A673 (cell line): ENCODE measurements around the gene SLC44A3. TPM values are rescaled to one million over a fixed set of nuclear protein-coding genes. Genes with fewer than 3 reads are reported as not detected.

ENCODE experiments used
- BruUV-seq: library from RNA; stranded (reverse); fragments of 400-500 nt; replicated peaks from 2 replicates; lab custom pipeline; 2021; lab: Mats Ljungman, UMichigan
- CTCF ChIA-PET: fragments of 300-600 bp; sonication (Branson Sonifier 250); formaldehyde crosslinking; loops from one replicate; lab custom pipeline; 2022; ENCODE audit warnings: antibody characterized with exemption; lab: Charles Lee
- POLR2A ChIA-PET: fragments of 300-600 bp; sonication (Branson Sonifier 250); formaldehyde crosslinking; loops from one replicate; lab custom pipeline; 2022; ENCODE audit warnings: antibody characterized with exemption; ENCODE audit not compliant: low non-redundant PET; lab: Charles Lee
- DNase-seq: peaks from one replicate; pipeline ENCODE4 v3.0.0-alpha.2; 2015; ENCODE audit warnings: low spot score
- H3K27ac ChIP-seq: fragments of 200-600 bp; sonication (generic); 2 replicates; pipeline ENCODE4 v1.5.1; 2016; ENCODE audit warnings: mixed run types, low read depth, mild to moderate bottlenecking, mixed read lengths, antibody characterized with exemption, low read length; ENCODE audit not compliant: poor library complexity, severe bottlenecking
- H3K27me3 ChIP-seq: fragments of 200-600 bp; sonication (generic); replicated peaks from 2 replicates; pipeline ENCODE4 v1.6.1; 2017; ENCODE audit warnings: mixed run types, low read depth, mild to moderate bottlenecking, mixed read lengths, antibody characterized with exemption, low read length; ENCODE audit not compliant: insufficient read depth, poor library complexity
- H3K36me3 ChIP-seq: fragments of 200-600 bp; sonication (generic); 2 replicates; pipeline ENCODE4 v1.6.1; 2016; ENCODE audit warnings: mixed run types, mild to moderate bottlenecking, mixed read lengths, antibody characterized with exemption, low read length; ENCODE audit not compliant: insufficient read depth, poor library complexity, severe bottlenecking
- H3K4me1 ChIP-seq: fragments of 200-600 bp; sonication (generic); 2 replicates; pipeline ENCODE4 v1.6.1; 2017; ENCODE audit warnings: mixed run types, mild to moderate bottlenecking, mixed read lengths, antibody characterized with exemption, low read length; ENCODE audit not compliant: insufficient read depth, poor library complexity, severe bottlenecking
- H3K4me3 ChIP-seq: fragments of 200-600 bp; sonication (generic); 2 replicates; pipeline ENCODE4 v1.5.1; 2016; ENCODE audit warnings: low read depth, mixed run types, mild to moderate bottlenecking, mixed read lengths, low read length; ENCODE audit not compliant: poor library complexity, severe bottlenecking
- H3K9me3 ChIP-seq: fragments of 200-600 bp; sonication (generic); 2 replicates; pipeline ENCODE4 v1.6.1; 2016; ENCODE audit warnings: mixed run types, low read depth, mild to moderate bottlenecking, mixed read lengths, antibody characterized with exemption, low read length; ENCODE audit not compliant: poor library complexity, severe bottlenecking
- EZH2 ChIP-seq: fragments of 200-600 bp; sonication (generic); IDR thresholded peaks from 2 replicates; pipeline ENCODE4 v1.6.1; 2017; ENCODE audit warnings: borderline replicate concordance, low read depth, mild to moderate bottlenecking, mixed read lengths, antibody characterized with exemption, low read length; ENCODE audit not compliant: poor library complexity, severe bottlenecking
- intact Hi-C: fragments of 100-400 bp; cut with micrococcal nuclease; formaldehyde crosslinking; loops from one replicate; pipeline ENCODE4 v1.10.0; 2022; ENCODE audit not compliant: unreplicated experiment
- total RNA-seq: library from RNA; stranded (reverse); gene quantifications from 2 replicates; pipeline ENCODE4 v1.2.3, GENCODE V29; 2021
- TF ChIP-seq, protein P1 (sequence below): fragments of 300-800, 200-600 bp; sonication (generic); conservative IDR thresholded peaks from 2 replicates; pipeline ENCODE4 v1.5.1; 2017; ENCODE audit warnings: low read depth, mild to moderate bottlenecking, antibody characterized with exemption, low read length, moderate library complexity, mixed read lengths

The SLC44A3 gene
- total RNA-seq, 1 experiment from 2014 or later = not detected

DNA sequence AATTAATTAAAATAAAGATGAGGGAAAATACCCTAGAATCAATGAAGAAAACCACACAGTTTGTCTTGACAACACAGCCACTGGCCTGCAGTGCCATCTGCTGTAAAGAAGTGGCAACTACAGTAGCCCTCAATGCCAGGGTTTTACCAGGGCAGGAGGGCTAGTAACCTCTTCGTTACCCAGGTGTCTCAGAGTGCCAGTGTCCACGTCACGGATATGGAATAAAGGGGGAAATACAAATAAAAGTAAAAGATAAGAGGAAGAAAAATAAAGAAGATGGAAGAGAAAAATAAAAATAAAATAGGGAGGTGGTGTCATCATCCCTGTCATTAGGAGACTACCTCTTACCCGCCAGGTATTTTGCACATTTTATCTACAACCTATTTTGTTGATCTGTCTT, 14.2 kb upstream of the SLC44A3 start:
- no peak overlapping the region for H3K4me3 ChIP-seq
- H3K9me3 ChIP-seq = no peaks in the 10 kb centered on the region
- intact Hi-C loops = loop anchor here (1.0 to 5.0 kb wide), 4 partner anchors 236 to 759 kb away; no protein-coding TSS in a partner anchor
- TF ChIP-seq EZH2 = no peak
- TF ChIP-seq, protein P1, sequence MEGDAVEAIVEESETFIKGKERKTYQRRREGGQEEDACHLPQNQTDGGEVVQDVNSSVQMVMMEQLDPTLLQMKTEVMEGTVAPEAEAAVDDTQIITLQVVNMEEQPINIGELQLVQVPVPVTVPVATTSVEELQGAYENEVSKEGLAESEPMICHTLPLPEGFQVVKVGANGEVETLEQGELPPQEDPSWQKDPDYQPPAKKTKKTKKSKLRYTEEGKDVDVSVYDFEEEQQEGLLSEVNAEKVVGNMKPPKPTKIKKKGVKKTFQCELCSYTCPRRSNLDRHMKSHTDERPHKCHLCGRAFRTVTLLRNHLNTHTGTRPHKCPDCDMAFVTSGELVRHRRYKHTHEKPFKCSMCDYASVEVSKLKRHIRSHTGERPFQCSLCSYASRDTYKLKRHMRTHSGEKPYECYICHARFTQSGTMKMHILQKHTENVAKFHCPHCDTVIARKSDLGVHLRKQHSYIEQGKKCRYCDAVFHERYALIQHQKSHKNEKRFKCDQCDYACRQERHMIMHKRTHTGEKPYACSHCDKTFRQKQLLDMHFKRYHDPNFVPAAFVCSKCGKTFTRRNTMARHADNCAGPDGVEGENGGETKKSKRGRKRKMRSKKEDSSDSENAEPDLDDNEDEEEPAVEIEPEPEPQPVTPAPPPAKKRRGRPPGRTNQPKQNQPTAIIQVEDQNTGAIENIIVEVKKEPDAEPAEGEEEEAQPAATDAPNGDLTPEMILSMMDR = peak; percentile 93
- no peaks in the 10 kb centered on the region for H3K36me3 ChIP-seq
- CTCF ChIA-PET = interaction anchor here (1.0 to 2.2 kb wide), 2 partner anchors 237 to 325 kb away, joined by 4 to 12 read pairs; no protein-coding TSS in a partner anchor
- peaks cover 14% of the 10 kb centered on the region for H3K4me1 ChIP-seq
- POLR2A ChIA-PET = no interaction called here
- no peak overlapping the region for H3K27ac ChIP-seq
- H3K27me3 ChIP-seq = no peaks in the 10 kb centered on the region
- peak; percentile 70 for DNase-seq
- BruUV-seq = no TSS peak

DNA sequence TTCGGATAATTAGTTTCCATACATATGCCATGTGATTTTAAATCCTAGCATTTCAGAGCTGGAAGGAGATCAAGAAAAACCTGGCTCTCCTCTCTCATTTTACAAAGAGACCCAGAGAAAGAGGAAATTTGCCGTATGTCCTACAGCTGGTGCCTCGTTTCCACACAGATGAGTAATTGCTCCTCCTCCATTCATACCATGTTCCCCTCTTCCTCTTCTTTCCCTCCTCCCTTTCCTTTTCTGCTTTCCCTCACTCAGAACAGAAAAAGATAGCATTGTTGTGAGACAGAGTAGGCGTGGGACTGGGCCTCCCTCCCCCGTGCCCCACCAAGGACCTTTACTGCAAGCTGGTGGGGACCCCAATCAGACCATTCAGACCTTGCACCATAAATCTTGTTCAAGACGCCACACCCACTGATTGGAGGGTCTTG, 13.7 kb upstream of the SLC44A3 start:
- Histone ChIP-seq H3K4me1 (peaks cover 12% of the 10 kb centered on the region), H3K36me3 (no peaks in the 10 kb centered on the region), H3K9me3 (no peaks in the 10 kb centered on the region), H3K4me3 (no peak overlapping the region), H3K27me3 (no peaks in the 10 kb centered on the region), H3K27ac (no peak overlapping the region)
- POLR2A ChIA-PET = no interaction called here
- no TSS peak for BruUV-seq
- no peak for DNase-seq
- CTCF ChIA-PET = interaction anchor here (1.0 to 2.2 kb wide), 2 partner anchors 237 to 325 kb away, joined by 4 to 12 read pairs; no protein-coding TSS in a partner anchor
- intact Hi-C loops = loop anchor here (1.0 to 5.0 kb wide), 4 partner anchors 236 to 759 kb away; no protein-coding TSS in a partner anchor
- TF ChIP-seq EZH2 = no peak
- TF ChIP-seq, protein P1 = no peak

DNA sequence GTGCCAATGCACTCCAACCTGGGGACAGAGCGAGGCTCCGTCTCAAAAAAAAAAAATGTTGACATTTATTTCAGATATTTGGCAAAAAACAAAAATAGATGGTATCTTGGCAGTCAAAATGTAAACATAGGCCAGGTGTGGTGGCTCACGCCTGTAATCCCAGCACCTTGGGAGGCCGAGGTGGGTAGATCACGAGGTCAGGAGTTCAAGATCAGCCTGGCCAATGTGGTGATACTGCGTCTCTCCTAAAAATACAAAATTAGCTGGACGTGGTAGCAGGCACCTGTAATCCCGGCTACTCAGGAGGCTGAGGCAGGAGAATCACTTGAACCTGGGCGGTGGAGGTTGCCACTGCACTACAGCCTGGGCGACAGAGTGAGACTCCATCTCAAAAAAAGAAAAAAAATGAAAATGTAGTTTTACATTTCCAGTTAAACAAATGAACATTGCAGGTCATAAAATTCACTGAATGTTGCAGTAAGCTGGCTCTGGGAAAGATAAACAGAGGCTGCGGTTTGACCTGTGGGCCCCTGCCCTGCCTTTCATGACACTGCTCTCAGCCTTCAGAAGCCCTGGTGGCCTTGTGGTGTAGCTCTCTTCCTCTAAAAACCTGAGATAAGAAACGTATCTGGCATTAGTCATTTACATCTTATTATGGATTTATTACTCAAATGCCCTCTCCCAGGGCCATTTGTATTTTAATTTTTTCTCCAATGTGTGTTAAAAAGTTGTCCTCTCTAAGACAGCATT, 12.2 kb upstream of the SLC44A3 start:
- H3K4me1 ChIP-seq = peaks cover 8% of the 10 kb centered on the region
- intact Hi-C loops = loop anchor here (2.0 to 5.0 kb wide), 3 partner anchors 234 to 761 kb away; no protein-coding TSS in a partner anchor
- CTCF ChIA-PET = no interaction called here
- no peak overlapping the region for H3K4me3 ChIP-seq
- BruUV-seq = no TSS peak
- no peaks in the 10 kb centered on the region for H3K9me3 ChIP-seq
- H3K27me3 ChIP-seq = no peaks in the 10 kb centered on the region
- DNase-seq = no peak
- H3K36me3 ChIP-seq = no peaks in the 10 kb centered on the region
- H3K27ac ChIP-seq = no peak overlapping the region
- TF ChIP-seq, protein P1 = no peak
- TF ChIP-seq EZH2 = no peak
- POLR2A ChIA-PET = no interaction called here
